Measurements from ENCODE around the gene PBX1.

DNA sequence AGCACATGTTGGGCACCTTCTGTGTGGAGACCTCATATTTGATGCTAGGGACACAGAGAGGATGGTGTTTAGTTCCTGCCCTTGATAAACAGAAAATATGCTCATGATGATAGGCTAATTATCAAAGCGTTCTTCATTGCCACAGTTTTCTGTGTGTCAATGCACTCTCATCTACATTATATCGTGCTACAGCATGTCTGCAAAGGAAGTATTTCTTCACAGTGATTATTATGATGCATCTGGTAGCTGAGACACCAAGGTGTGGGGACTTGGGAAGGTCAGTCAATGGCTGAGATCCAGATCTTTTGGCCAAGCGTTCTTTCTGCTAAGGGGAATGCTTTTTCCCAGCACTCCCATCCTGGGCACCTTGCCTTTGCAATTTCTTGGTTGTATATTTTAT lies 321.2 kb downstream of the PBX1 start:
- TF ChIP-seq, protein P1, sequence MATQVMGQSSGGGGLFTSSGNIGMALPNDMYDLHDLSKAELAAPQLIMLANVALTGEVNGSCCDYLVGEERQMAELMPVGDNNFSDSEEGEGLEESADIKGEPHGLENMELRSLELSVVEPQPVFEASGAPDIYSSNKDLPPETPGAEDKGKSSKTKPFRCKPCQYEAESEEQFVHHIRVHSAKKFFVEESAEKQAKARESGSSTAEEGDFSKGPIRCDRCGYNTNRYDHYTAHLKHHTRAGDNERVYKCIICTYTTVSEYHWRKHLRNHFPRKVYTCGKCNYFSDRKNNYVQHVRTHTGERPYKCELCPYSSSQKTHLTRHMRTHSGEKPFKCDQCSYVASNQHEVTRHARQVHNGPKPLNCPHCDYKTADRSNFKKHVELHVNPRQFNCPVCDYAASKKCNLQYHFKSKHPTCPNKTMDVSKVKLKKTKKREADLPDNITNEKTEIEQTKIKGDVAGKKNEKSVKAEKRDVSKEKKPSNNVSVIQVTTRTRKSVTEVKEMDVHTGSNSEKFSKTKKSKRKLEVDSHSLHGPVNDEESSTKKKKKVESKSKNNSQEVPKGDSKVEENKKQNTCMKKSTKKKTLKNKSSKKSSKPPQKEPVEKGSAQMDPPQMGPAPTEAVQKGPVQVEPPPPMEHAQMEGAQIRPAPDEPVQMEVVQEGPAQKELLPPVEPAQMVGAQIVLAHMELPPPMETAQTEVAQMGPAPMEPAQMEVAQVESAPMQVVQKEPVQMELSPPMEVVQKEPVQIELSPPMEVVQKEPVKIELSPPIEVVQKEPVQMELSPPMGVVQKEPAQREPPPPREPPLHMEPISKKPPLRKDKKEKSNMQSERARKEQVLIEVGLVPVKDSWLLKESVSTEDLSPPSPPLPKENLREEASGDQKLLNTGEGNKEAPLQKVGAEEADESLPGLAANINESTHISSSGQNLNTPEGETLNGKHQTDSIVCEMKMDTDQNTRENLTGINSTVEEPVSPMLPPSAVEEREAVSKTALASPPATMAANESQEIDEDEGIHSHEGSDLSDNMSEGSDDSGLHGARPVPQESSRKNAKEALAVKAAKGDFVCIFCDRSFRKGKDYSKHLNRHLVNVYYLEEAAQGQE (IDR thresholded peaks at IDR 0.05; ENCODE audit: insufficient read depth in 1 of 2, low read depth in 2 of 2, low read length in 2 of 2): no peak
- no peak for TF ChIP-seq TAF1 (IDR thresholded peaks at IDR 0.05; ENCODE audit: borderline replicate concordance, insufficient read depth, low read length)
- TF ChIP-seq POLR2AphosphoS5 (IDR thresholded peaks at IDR 0.05; ENCODE audit: low read depth, low read length): no peak
- no peak for TF ChIP-seq SIN3A (IDR thresholded peaks at IDR 0.05; ENCODE audit: borderline replicate concordance, insufficient read depth, low read length)
